ENCODE results near the gene ZEB1.
A peak's percentile ranks its signal among the peaks of the same experiment; 100 is the strongest.

ZEB1 gene

DNA sequence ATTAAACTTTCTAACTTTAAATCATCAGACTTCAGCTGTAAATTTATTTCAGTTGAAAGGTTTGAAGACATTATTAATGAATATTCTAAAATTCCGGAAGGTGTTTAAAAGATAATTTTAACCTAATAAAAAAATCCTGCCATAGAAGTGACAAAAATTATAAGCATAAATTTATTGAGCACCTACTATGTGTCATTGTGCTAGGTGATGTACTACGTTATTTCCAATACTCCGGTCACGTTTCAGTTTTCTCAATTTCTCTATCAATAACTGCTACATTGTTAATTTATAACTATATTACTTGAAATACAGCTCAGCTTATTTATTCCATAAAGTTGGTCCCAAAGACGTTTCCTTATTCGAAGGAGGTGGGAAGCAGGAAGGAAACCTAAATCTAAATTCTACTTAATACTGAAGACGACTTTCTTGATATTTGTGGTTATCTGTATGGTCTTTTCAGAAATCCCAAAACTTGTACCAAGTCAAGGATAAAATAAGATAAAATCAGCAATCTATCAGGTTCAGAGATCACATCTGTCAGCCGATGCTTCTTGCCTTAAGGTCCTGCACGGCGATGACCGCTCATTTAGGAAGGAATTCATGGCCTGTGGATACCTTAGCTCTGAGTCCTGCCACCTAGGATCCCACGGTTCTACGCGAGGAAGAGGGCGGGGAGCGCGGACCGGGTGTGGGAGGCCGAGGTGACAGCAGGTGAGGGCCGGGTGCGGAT, 1.2 kb upstream of the ZEB1 start:
- Histone ChIP-seq H3K27ac (peak overlapping the region in 20 of 21 experiments; percentile 84 to 99 (median 96)), H3K4me3 (peak overlapping the region; percentile 65 to 95 (median 87))

GRCh38 chr10:31318382-31318853, 598 bp upstream of the ZEB1 start:
- Histone ChIP-seq H3K4me3 (peak overlapping the region; percentile 65 to 95 (median 87)), H3K27ac (peak overlapping the region; percentile 84 to 99 (median 96))

DNA sequence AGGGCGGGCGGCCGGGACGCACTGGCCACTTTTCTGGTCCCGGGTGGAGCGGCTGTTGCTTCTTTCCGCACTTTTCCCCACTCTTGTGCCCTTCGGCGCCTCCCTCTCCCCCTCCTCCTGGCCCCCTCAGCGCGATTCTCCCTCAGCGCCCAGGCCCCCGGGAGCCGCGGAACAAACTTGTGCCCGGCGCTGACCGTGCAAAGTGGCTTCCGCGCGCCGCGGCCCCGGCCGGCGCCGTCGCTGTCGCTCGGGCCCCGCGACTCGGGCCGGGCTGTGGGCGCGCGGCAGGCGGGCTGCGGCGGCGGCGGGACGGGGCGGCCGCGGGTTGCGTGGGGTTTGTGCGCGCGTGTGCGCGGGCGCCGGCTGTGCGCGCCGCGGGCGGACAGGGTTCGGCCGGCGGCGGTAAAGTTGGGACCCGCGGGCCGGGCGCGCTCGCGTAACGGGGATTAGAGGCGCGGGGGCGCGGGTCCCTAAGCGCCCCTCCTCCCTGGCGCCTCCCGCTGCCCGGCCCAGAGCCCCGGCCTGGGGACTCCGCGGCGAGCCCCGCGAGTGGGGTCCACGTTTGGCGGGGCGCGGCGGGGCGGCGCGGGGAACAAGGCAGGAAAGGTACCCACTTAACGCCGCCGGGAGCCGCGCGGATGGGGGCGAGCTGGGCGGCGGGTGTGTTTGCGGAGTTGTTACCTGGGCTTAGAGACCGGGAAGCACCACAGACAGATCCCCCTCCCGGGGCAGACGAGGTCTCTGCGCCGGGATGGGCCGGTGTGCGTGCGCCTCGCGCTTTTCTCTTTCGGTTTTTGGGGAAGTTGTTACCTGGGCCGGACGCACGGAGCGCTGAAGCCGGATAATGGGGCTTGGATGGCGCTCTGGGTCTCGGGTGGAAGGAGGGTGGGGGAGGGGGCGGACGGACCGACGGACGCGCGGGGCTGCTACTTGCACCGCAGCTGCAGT, 860 bp downstream of the ZEB1 start:
- Histone ChIP-seq H3K27ac (peak overlapping the region; percentile 84 to 99 (median 96)), H3K4me3 (peak overlapping the region; percentile 65 to 95 (median 87))

GRCh38 chr10:31320550-31321211, 1.7 kb downstream of the ZEB1 start:
- Histone ChIP-seq H3K4me3 (peak overlapping the region; percentile 65 to 95 (median 87)), H3K27ac (peak overlapping the region in 20 of 21 experiments; percentile 73 to 99 (median 96))

DNA sequence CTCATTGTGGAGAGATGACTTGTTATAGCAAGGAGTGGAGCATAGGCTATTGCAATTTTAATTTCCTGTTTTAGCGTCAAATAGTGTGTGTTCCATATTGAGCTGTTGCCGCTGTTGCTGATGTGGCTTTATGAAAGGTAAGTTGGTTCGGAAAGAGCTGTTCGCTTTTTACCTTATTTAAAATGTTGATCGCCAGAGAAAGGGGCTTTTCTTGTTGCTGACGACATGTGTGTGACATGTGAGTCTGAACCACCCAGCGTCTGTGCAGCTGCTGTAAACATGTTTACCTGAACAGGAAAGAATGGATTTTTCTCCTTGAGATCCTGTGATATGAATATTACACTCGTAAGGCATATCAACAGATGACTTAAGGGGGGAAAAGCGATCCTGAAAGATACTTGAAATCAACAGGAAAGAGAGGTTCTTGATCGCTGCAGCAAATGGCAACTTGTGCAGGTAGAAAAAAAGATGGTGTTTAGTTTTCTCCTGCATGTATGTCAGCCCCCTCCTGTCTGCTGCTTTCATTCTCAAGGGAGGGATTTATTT, 2.5 kb downstream of the ZEB1 start:
- peak overlapping the region in 17 of 21 experiments; percentile 84 to 99 (median 97) for H3K27ac ChIP-seq

DNA sequence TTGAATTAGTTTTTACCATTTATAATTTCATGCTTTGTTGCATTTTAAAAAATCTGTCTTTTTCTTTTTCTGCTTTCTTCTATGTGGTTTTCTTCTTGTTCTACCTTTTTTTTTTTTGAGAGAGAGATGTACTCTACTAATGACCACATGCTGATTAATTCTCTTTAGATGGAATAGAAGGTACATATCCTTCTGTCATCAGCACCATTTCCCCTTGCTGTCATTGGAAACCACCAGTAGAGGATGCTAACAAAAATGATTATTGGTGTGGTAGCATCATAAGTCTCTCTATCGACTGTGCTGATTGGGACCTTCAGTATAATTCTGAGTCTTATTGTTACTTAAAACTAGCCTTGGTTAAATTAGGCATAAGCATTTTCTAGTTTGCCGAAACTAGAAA, 3.6 kb downstream of the ZEB1 start:
- peak overlapping the region in 3 of 21 experiments; percentile 1 to 97 (median 2) for H3K27ac ChIP-seq

More for the DNA sequence above, 2.5 kb downstream of the ZEB1 start:
- H3K4me3 ChIP-seq: peak overlapping the region; percentile 5 to 91 (median 80)

GRCh38 chr10:31340343-31340742, 21.3 kb downstream of the ZEB1 start:
- no peak overlapping the region for H3K27ac ChIP-seq
- no peak overlapping the region for H3K4me3 ChIP-seq

More for the DNA sequence above, 3.6 kb downstream of the ZEB1 start:
- H3K4me3 ChIP-seq: no peak overlapping the region

DNA sequence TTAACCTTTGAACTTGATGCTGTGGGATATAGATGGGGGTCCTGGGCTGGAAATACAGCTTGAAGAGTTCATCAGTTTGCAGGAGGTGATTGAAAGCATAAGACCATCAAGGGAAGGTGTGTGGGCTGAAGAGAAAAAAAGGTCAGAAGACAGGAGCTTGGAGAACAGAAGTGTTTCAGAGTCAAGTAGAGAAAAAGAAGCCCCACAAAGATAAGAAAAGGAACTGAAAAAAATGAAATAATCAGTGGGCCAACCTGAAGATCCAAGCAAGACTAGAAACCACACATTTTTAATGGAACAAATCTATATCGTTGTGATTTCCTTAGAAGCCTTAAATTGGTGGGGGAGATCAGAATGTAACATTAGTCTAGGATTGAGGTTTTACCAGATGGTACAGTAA, 22.5 kb downstream of the ZEB1 start:
- peak overlapping the region in 1 of 21 experiments; percentile 14 for H3K27ac ChIP-seq
- no peak overlapping the region for H3K4me3 ChIP-seq

GRCh38 chr10:31343009-31343408, 24.0 kb downstream of the ZEB1 start:
- no peak overlapping the region for H3K4me3 ChIP-seq
- no peak overlapping the region for H3K27ac ChIP-seq

- no peak overlapping the region for H3K27ac ChIP-seq
- H3K4me3 ChIP-seq: no peak overlapping the region
Observed at GRCh38 chr10:31343551-31343950, 24.5 kb downstream of the ZEB1 start.

DNA sequence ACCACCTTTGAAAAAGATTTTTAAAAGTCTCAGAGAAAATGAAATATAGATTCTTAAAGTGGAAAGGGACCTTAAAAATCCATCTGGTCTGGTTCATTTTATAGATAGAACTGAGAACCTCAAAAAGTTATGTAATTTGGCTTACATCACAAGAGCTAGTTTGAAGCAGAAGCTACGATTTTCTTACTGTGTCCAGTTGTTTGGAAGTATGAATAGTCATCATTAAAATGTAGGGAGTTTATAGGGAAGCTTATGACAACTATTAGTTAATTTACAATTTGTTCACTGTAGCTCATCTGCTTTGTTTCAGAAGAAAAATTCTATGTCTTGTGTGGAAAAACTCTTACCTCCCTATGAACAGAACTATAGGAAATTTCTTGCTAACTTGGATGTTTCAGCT, 26.9 kb downstream of the ZEB1 start:
- Histone ChIP-seq H3K27ac (peak overlapping the region in 2 of 21 experiments; percentile 9 to 27), H3K4me3 (no peak overlapping the region)

- H3K27ac ChIP-seq: no peak overlapping the region
- H3K4me3 ChIP-seq: no peak overlapping the region
Observed at GRCh38 chr10:31346953-31347352, 27.9 kb downstream of the ZEB1 start.

- Histone ChIP-seq H3K4me3 (no peak overlapping the region), H3K27ac (no peak overlapping the region)
Observed at GRCh38 chr10:31347705-31348104, 28.7 kb downstream of the ZEB1 start.

- Histone ChIP-seq H3K27ac (no peak overlapping the region), H3K4me3 (no peak overlapping the region)
Observed at GRCh38 chr10:31350891-31351290, 31.9 kb downstream of the ZEB1 start.

- H3K4me3 ChIP-seq: no peak overlapping the region
- no peak overlapping the region for H3K27ac ChIP-seq
Observed at GRCh38 chr10:31352436-31353226, 33.6 kb downstream of the ZEB1 start.

GRCh38 chr10:31353574-31353973, 34.6 kb downstream of the ZEB1 start:
- Histone ChIP-seq H3K27ac (peak overlapping the region in 1 of 21 experiments; percentile 24), H3K4me3 (no peak overlapping the region)

DNA sequence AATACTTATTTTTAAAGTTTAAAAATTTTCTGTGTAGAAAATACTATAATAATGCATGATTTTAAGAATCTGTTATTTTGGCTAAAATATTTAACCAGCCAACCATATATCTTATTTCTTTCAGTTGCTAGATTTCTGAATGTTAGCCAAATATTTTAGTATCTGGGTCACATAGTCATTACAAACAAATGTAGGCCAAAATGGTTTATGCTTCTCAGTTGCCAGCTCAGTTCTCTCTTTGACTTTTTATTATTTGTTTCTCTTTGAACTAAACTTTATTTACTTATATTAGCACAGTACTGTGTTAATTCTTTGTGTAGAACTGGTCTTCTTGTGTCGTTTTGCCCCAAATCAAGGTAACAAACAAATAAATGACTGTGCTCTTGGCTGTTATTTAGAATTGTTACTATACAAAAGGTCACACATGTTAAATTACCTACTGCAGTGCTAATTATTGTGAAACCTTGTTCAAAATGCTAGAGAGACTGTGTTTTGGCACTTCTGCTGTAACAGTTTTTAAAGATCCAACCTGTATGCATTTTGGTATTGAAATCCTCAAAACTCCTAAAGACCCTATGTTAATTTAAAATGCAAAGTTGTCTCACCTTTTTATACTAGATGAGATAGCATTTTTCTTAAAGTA, 39.8 kb downstream of the ZEB1 start:
- Histone ChIP-seq H3K27ac (no peak overlapping the region), H3K4me3 (no peak overlapping the region)

- Histone ChIP-seq H3K4me3 (no peak overlapping the region), H3K27ac (no peak overlapping the region)
Observed at GRCh38 chr10:31359979-31360378, 41.0 kb downstream of the ZEB1 start.

Data from skin epidermis (tissue), 12 donors.